GM21576 (cell line): ENCODE data around the gene SLC4A1.

ENCODE experiments used
- ATAC-seq: cut with Tn5 transposase; IDR thresholded peaks from one replicate; pipeline ENCODE4 v1.9.1; 2021; ENCODE audit warnings: mild to moderate bottlenecking, moderate library complexity; ENCODE audit not compliant: unreplicated experiment

SLC4A1 gene

GRCh38 chr17:44284024-44284400 lies 16.1 kb upstream of the SLC4A1 start:
- ATAC-seq: no peak

- no peak for ATAC-seq
Measured at GRCh38 chr17:44283344-44284023, 15.5 kb upstream of the SLC4A1 start.

DNA sequence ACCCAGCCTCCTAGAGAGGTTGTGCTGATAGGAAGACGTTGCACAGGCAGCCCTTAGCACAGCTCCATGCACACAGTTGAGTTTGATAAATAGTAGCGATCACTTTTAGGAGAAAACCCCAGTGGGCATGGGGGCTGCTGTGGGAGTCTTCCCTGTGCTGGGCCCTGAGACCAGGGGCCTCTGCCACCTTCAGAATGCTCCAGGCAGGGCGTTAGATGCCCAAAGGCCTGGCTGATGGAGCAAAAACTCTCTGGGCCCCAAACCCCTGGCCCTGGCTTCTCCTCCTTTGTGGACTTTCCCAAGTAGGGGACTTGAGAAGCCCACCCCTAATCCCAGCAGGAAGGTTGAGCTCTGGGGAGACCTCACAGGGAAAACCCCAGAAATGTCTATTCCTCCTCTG lies 14.3 kb upstream of the SLC4A1 start:
- ATAC-seq: no peak

GRCh38 chr17:44281570-44281969 lies 13.6 kb upstream of the SLC4A1 start:
- no peak for ATAC-seq

- no peak for ATAC-seq
Measured at GRCh38 chr17:44280392-44280937, 12.5 kb upstream of the SLC4A1 start.

DNA sequence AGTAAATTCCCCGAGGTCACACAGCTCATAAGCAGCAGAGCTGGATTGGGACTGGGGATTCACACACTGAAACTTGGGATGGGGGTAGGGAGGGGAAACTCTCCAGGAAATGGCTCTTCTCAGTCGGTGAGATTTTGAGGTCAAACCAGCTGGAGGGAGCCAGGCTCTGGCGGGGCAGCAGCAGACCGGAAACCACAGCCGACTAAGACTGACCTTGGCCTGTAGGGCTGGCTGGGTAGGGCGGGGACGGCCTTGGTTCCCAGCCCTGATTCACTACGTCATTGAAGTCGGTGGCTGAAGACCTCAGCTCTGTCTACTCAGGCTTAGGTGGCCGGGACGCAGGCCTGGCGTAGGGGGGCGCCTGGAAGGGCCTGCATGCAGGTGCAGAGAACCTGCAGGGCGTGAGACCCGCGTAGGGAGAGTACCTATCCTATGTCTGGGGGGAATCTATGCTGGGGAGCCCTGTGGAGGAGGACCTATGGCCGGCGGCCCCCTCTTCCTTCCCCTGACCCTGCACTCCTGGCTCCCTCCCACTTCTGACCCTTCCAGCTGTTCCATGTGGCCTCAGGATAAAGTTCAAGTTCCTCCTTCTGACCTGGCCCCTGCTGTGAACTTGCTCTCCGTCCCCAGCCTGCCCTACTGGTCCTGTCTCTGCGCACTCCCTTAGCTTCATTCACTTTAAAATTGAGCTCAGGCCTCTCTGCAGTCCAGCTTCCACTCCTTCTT lies 11.9 kb upstream of the SLC4A1 start:
- peak; percentile 77 for ATAC-seq

DNA sequence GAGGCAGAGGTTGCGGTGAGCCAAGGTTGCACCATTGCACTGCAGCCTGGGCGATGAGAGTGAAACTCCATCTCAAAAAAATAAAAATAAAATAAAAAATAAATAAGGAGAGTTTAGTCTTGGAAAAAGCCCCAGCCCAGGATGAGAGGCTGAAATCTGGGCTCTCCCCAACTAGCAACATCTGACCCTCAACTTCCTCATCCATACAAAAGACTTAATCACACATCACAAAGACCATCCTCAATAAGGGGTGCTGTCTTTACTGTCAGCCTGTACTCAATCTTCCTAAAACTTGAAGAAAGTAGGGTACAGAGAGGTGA lies 11.4 kb upstream of the SLC4A1 start:
- ATAC-seq: no peak

- ATAC-seq: no peak
Measured at GRCh38 chr17:44277976-44278375, 10.0 kb upstream of the SLC4A1 start.

DNA sequence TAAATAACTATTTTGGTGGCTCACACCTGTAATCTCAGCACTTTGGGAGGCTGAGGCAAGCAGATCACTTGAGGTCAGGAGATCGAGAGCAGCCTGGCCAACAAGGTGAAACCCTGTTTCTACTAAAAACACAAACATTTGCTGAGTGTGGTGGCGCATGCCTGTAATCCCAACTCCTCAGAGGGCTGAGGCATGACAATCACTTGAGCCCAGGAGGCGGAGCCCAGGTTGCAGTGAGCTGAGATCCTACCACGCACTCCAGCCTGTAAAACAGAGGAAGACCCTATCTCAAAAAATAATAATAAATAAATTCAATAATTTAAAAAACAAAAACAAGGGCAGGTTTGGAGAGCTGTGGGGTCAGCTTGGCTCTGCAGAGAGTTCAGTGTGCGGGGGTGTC lies 5.7 kb upstream of the SLC4A1 start:
- no peak for ATAC-seq

DNA sequence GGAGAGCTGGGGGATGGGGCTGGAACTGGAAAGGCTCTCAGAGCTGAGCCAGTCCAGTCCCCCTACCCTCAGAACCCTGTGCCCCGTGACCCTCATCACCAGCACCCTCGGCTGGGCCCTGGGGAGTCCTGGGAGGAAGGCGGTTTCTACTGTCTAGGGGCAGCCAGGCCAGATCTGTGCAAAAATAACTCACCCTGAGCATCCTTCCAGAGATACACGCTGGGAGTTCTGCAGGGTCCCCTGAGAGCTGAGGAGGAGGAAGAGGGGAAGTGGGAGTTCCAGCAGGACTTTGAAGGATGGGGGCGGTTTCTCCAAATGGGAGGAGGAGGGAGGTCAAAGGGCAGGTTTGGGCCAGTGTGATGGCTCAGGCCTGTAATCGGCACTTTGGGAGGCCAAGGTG lies 5.0 kb upstream of the SLC4A1 start:
- no peak for ATAC-seq

DNA sequence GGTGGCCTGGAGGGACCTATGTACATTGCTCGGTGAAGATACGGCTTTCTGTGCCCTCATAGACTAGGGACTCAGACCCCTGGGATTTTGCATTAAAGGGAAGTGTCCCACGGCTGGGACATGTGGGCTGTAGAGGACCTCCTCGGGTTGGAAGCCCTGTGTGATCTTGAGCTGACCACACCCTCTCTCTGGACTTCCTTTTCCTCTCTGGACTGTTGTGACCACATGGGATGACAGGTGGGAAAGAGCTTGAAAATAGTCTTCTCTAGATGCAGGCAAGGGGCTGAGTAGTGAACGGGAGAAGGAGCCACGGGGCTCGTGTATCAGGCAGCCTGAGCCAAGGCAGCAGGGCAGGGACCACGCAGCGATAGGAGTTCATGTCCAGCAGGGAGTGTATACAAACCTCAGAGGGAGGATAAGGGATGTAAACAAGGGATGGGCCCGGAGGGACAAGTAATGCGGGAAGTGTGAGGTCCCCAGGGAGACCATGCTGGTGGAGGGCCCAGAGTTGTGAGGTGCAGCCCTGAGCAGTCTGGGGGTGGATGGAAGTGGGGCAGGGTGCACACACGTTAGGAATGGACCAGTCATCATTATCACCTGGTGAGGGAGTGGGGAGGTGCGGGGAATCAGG lies 4.5 kb upstream of the SLC4A1 start:
- ATAC-seq: no peak

- no peak for ATAC-seq
Measured at GRCh38 chr17:44269535-44270240, 1.8 kb upstream of the SLC4A1 start.

DNA sequence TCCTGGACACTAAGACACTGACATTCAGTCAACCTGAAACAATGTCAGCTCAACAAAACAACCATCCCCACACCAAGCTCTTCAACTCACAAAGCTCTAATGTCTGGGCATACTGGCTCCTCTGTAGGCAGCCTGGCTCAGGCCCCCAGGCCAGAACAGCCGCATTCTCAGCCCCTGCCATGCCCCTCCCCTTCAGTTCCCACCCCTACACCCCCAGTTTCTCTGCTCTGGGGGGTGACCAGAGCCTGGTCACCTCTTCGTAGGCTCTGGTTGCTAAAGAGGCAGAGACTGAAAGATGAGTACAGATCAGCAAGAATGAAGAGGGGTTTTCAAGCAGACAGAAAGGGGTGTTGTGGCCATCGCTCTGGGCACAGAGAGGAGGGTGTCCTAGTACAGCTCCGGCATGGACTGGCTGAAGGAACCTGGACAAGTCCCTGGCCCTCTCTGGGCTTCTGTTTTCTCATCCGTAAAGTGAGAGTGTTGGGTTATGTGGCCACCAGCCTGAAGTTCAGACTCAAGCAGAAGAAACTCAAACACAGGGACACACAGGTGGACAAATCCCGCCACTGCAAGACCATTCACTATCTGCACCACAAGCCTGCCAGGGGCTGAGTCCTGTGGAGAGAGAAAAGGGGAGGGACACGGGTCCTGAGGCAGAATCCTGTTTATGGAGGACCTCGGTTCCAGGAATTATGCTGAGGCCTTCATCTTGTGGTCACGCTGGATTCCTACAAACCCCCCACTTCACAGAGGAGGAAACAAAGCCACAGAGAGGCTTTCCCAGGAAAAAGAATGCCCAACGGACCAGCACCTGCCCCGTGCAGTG lies 987 bp upstream of the SLC4A1 start:
- ATAC-seq: no peak

- no peak for ATAC-seq
Measured at GRCh38 chr17:44267165-44267455, 825 bp downstream of the SLC4A1 start.

DNA sequence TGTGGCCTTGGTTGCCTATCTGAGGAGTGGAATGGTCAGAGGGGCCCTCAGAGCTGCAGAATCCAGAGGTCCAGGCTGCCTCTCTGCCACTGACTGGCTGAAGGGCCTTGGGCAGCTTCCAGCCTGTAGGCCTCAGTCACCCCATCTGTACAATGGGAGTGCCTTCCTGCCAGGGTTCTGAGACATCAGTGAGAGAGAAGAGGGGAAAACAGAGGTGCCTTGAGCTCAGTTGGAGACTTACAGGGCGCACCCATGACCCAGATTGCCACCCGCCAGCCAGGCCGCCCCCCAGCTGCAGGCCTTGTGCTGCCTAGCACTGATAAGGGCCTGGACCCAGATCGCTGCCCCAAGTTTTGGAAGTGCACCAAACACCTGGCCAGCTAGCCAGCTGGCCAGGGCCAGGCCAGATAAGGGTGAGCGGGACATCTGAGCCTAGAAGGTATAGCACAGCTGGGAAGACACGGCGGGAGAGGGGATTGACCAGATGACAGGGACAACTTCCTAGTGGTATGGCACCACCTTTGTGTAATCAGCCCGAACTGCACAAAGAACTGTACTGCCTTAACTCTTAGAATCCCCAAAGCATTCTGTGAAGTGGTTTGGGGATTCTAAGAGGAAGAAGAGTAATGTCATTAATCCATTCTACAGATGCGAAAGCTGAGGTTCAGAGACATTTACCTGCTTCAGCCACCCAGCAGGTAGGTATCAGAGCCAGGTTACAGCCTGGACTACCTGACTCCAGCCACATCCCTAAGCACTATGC lies 1.4 kb downstream of the SLC4A1 start:
- ATAC-seq: no peak

GRCh38 chr17:44263345-44263902 lies 4.5 kb downstream of the SLC4A1 start:
- ATAC-seq: no peak

DNA sequence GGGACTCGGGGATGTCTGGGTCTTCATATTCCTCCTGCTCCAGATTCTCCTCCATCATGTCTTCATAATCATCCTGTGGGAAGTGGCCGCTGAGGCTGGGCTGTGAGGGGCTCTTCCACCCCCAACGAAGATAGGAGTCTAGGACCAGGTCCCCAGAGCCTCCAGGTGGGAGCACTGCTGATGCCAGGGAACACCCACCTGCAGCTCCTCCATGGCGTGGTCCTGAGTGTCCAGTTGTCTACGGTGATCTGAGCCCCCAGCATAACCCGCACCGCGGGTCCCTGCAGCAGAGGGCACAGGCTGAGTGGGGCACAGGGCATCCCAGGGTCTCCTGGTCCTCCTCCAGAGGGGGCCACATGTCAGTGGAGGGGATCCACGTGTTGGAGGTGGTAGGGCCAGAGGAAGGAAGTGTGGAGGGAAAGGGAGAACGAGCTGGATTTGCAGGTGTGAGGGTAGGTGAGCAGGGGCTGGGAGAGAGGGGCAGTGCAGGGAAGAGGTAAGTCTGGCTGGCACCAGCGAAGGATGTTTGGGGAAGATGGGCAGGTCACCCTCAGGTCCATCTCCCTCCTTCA lies 5.2 kb downstream of the SLC4A1 start:
- ATAC-seq: no peak

GRCh38 chr17:44260296-44260695 lies 7.6 kb downstream of the SLC4A1 start:
- no peak for ATAC-seq

GRCh38 chr17:44258811-44259351 lies 9.1 kb downstream of the SLC4A1 start:
- ATAC-seq: no peak
